ENCODE measurements around the gene ANKRD35. TPM values are rescaled to one million over a fixed set of nuclear protein-coding genes. Genes with fewer than 3 reads are reported as not detected.
A peak's percentile ranks its signal among the peaks of the same experiment; 100 is the strongest.

The ANKRD35 gene
- total and polyA plus RNA-seq, 9 of the 15 experiments (the other 6 are each of a cell fraction or from before 2014, with no cell fraction given): 0.07 to 0.14 (median 0.07) TPM; not detected in 5

GRCh38 chr1:145918992-145919939, 33.6 kb upstream of the ANKRD35 start:
- ChIA-PET CTCF (ENCODE audit: low intra/inter-chr PET ratio) (interaction anchor here (0.7 kb wide), 1 partner anchor 94 kb away, joined by 3 read pairs; no protein-coding TSS in a partner anchor), POLR2A (interaction anchor here (0.6 to 2.3 kb wide), 12 partner anchors 8 to 139 kb away, joined by 3 to 18 read pairs (median 4); partner anchors contain the start of genes ANKRD34A, NUDT17, POLR3GL and RBM8A)
- Histone ChIP-seq H3K9ac (ENCODE audit: insufficient read depth in 1 of 2, low read depth in 2 of 2, low read length in 2 of 2) (peak overlapping the region; percentile 85 to 90), H3K27me3 (ENCODE audit: control insufficient read depth in 2 of 2, insufficient read depth in 2 of 2, low read length in 2 of 2) (no peaks in the 10 kb centered on the region), H3K9me1 (ENCODE audit: control insufficient read depth, insufficient read depth, low read length) (no peaks in the 10 kb centered on the region), H3K4me2 (ENCODE audit: insufficient read depth, low read length) (peak overlapping the region; percentile 93), H3K4me3 (peak overlapping the region; percentile 63), H2AFZ (ENCODE audit: low read depth, low read length) (peak overlapping the region; percentile 98), H3K4me1 (replicated peaks in 1 of 2; ENCODE audit: control insufficient read depth in 2 of 2, insufficient read depth in 2 of 2, low read length in 2 of 2) (peaks cover 7 to 23% of the 10 kb centered on the region in 2 experiments; a peak in 4 of 5 replicates), H3K27ac (ENCODE audit: extremely low read depth, low read depth, low read length) (peak overlapping the region; percentile 96), H3K9me3 (replicated peaks; ENCODE audit: control insufficient read depth, insufficient read depth, low read depth, low read length) (no peaks in the 10 kb centered on the region), H4K20me1 (replicated peaks; ENCODE audit: control insufficient read depth, insufficient read depth, low read length) (no peaks in the 10 kb centered on the region), H3K36me3 (ENCODE audit: control insufficient read depth, insufficient read depth, low read length) (peaks cover 28% of the 10 kb centered on the region; the same call in 2 of the 3 replicates), H3K79me2 (ENCODE audit: control insufficient read depth, insufficient read depth, low read length) (peaks cover 8% of the 10 kb centered on the region)
- in situ Hi-C loops (cut with MboI): no loop called here
- BruUV-seq (replicated peaks): TSS peak; percentile 76
- DNase-seq (ENCODE audit: extremely low read depth in 1 of 4, low spot score in 3 of 4) (peak; percentile 57 to 82 (median 67)), ATAC-seq (peak; percentile 93), FAIRE-seq (peak; percentile 49)
- intact Hi-C loops (cut with micrococcal nuclease): no loop called here
- WGBS (ENCODE audit: insufficient coverage, low coverage, missing lambda C conversion rate): 2% methylated on average over 33 of the region's 33 CpGs
- TF ChIP-seq, protein P1, sequence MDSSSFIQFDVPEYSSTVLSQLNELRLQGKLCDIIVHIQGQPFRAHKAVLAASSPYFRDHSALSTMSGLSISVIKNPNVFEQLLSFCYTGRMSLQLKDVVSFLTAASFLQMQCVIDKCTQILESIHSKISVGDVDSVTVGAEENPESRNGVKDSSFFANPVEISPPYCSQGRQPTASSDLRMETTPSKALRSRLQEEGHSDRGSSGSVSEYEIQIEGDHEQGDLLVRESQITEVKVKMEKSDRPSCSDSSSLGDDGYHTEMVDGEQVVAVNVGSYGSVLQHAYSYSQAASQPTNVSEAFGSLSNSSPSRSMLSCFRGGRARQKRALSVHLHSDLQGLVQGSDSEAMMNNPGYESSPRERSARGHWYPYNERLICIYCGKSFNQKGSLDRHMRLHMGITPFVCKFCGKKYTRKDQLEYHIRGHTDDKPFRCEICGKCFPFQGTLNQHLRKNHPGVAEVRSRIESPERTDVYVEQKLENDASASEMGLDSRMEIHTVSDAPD (CRISPR knock-in tag; IDR thresholded peaks at IDR 0.05): no peak
- no peak for TF ChIP-seq PTBP1 (IDR thresholded peaks at IDR 0.05; ENCODE audit: low read depth, low read length)
- no peak for TF ChIP-seq ZNF316 (IDR thresholded peaks at IDR 0.05)
- TF ChIP-seq HEY1 (CRISPR knock-in tag; IDR thresholded peaks at IDR 0.05; ENCODE audit: borderline replicate concordance): no peak
- TF ChIP-seq, protein P2, sequence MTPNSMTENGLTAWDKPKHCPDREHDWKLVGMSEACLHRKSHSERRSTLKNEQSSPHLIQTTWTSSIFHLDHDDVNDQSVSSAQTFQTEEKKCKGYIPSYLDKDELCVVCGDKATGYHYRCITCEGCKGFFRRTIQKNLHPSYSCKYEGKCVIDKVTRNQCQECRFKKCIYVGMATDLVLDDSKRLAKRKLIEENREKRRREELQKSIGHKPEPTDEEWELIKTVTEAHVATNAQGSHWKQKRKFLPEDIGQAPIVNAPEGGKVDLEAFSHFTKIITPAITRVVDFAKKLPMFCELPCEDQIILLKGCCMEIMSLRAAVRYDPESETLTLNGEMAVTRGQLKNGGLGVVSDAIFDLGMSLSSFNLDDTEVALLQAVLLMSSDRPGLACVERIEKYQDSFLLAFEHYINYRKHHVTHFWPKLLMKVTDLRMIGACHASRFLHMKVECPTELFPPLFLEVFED (CRISPR knock-in tag; conservative IDR thresholded peaks at IDR 0.05): peak; percentile 55; the same call in 1 of the 2 replicates
